Measurements from ENCODE around the gene PITRM1. TPM values are rescaled to one million over a fixed set of nuclear protein-coding genes. Genes with fewer than 3 reads are reported as not detected.

PITRM1 gene
- polyA plus RNA-seq, 2 of the 4 experiments (the other 2 are of a cell fraction), result 45.9 to 64.5 TPM

- TF ChIP-seq FOSB (CRISPR knock-in tag; IDR thresholded peaks at IDR 0.05), result no peak
These were observed 62.9 kb downstream of the PITRM1 start (continued) for GRCh38 chr10:3109633-3110032.

DNA sequence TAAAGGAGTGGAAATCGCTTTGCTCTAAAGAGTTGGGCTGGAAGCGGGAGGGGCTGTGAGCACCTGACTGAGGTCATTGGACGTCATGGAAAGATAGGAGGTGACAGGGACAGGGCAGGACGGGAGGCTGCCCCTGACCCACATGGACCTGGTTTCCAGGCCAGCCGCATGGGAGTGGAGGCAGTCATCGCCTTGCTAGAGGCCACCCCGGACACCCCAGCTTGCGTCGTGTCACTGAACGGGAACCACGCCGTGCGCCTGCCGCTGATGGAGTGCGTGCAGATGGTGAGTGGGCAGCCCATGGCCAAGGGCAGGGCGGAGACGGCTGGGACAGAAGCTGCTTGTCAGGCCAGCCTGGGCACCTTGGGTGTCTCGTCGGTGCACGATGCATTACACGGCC, 63.4 kb downstream of the PITRM1 start:
- no peak for TF ChIP-seq HOXB13 (CRISPR knock-in tag; IDR thresholded peaks at IDR 0.05; ENCODE audit: low read depth)
- TF ChIP-seq, protein P1, sequence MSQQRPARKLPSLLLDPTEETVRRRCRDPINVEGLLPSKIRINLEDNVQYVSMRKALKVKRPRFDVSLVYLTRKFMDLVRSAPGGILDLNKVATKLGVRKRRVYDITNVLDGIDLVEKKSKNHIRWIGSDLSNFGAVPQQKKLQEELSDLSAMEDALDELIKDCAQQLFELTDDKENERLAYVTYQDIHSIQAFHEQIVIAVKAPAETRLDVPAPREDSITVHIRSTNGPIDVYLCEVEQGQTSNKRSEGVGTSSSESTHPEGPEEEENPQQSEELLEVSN (IDR thresholded peaks at IDR 0.05; ENCODE audit: borderline replicate concordance, low read depth), result no peak
- TF ChIP-seq HDAC2 (IDR thresholded peaks at IDR 0.05), result no peak
- TF ChIP-seq ELK1 (IDR thresholded peaks at IDR 0.05; ENCODE audit: low read depth, low read length), result no peak
- no peak for TF ChIP-seq FOSL2 (IDR thresholded peaks at IDR 0.05)
- TF ChIP-seq FOSL2 (CRISPR knock-in tag; IDR thresholded peaks at IDR 0.05), result no peak
- TF ChIP-seq, protein P2, sequence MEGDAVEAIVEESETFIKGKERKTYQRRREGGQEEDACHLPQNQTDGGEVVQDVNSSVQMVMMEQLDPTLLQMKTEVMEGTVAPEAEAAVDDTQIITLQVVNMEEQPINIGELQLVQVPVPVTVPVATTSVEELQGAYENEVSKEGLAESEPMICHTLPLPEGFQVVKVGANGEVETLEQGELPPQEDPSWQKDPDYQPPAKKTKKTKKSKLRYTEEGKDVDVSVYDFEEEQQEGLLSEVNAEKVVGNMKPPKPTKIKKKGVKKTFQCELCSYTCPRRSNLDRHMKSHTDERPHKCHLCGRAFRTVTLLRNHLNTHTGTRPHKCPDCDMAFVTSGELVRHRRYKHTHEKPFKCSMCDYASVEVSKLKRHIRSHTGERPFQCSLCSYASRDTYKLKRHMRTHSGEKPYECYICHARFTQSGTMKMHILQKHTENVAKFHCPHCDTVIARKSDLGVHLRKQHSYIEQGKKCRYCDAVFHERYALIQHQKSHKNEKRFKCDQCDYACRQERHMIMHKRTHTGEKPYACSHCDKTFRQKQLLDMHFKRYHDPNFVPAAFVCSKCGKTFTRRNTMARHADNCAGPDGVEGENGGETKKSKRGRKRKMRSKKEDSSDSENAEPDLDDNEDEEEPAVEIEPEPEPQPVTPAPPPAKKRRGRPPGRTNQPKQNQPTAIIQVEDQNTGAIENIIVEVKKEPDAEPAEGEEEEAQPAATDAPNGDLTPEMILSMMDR (IDR thresholded peaks at IDR 0.05), result no peak
- TF ChIP-seq RFX5 (IDR thresholded peaks at IDR 0.05), result no peak
- TF ChIP-seq NR3C1 (IDR thresholded peaks at IDR 0.05), result no peak
- no peak for TF ChIP-seq ATOH8 (CRISPR knock-in tag; IDR thresholded peaks at IDR 0.05; ENCODE audit: low read depth)
- TF ChIP-seq FOXS1 (CRISPR knock-in tag; IDR thresholded peaks at IDR 0.05), result no peak
- TF ChIP-seq HOXA7 (CRISPR knock-in tag; IDR thresholded peaks at IDR 0.05), result no peak
- ATAC-seq (no peak), DNase-seq (ENCODE audit: low read depth in 1 of 2, low spot score in 1 of 2) (no peak), FAIRE-seq (no peak)
- Histone ChIP-seq H3K4me3 (no peak overlapping the region), H3K4me1 (peaks cover 77% of the 10 kb centered on the region), H3K4me2 (no peak overlapping the region), H3K9me3 (no peaks in the 10 kb centered on the region), H3K27ac (peak overlapping the region; percentile 86 to 92)
- WGBS (ENCODE audit: missing lambda C conversion rate), result 97% methylated on average over 21 of the region's 21 CpGs
- ChIA-PET POLR2A (no interaction called here), CTCF (no interaction called here)

DNA sequence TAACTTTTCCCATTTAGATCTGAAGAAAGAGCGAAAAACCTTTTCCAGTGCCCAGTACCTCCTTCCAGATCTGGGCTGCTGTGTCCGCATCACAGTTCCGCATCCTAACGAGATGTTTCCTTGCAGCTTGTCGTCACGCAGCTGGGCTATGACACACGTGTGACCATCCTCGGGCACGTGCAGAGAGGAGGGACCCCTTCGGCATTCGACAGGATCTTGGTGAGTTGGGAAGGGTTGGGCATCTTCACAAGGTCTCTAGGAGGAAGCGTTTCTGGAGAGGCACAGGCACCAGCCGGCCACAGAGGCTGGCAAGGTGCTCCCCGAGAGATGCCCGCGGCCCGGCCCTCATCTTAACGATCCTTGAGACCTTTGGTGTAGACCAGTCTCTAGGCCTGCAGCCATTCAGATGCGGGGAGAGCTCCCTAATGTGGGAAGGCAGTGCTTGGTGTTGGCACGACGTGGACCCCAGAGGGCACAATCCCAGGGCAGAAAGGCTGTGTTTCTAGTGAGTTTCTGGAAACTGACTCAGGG, 63.9 kb downstream of the PITRM1 start:
- Histone ChIP-seq H3K9me3 (no peaks in the 10 kb centered on the region), H3K27ac (peak overlapping the region; percentile 86 to 92), H3K4me3 (no peak overlapping the region; the same call in 2 of the 3 replicates), H3K4me2 (peak overlapping the region; percentile 79; the same call in 2 of the 3 replicates), H3K4me1 (peaks cover 83% of the 10 kb centered on the region)
- TF ChIP-seq CBX2 (IDR thresholded peaks at IDR 0.05; ENCODE audit: borderline replicate concordance, low read depth) (no peak), CHD4 (IDR thresholded peaks at IDR 0.05; ENCODE audit: borderline replicate concordance) (no peak), FOSL2 (IDR thresholded peaks at IDR 0.05) (no peak), FOSL2 (CRISPR knock-in tag; IDR thresholded peaks at IDR 0.05) (no peak), ZSCAN20 (CRISPR knock-in tag; IDR thresholded peaks at IDR 0.05) (no peak), FOSB (CRISPR knock-in tag; IDR thresholded peaks at IDR 0.05) (no peak), GATA3 (IDR thresholded peaks at IDR 0.05; ENCODE audit: borderline replicate concordance) (no peak), NR3C1 (IDR thresholded peaks at IDR 0.05) (no peak), BHLHE40 (IDR thresholded peaks at IDR 0.05; ENCODE audit: low read depth, low read length) (no peak), TP53 (CRISPR knock-in tag; IDR thresholded peaks at IDR 0.05) (no peak), HOXA7 (CRISPR knock-in tag; IDR thresholded peaks at IDR 0.05) (no peak), NFE2L2 (conservative IDR thresholded peaks at IDR 0.05; ENCODE audit: low read length) (no peak), NPAS2 (CRISPR knock-in tag; IDR thresholded peaks at IDR 0.05; ENCODE audit: borderline replicate concordance) (no peak)
- TF ChIP-seq, protein P3, sequence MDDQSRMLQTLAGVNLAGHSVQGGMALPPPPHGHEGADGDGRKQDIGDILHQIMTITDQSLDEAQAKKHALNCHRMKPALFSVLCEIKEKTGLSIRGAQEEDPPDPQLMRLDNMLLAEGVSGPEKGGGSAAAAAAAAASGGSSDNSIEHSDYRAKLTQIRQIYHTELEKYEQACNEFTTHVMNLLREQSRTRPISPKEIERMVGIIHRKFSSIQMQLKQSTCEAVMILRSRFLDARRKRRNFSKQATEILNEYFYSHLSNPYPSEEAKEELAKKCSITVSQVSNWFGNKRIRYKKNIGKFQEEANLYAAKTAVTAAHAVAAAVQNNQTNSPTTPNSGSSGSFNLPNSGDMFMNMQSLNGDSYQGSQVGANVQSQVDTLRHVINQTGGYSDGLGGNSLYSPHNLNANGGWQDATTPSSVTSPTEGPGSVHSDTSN (IDR thresholded peaks at IDR 0.05), result no peak
- TF ChIP-seq, protein P1 (IDR thresholded peaks at IDR 0.05; ENCODE audit: borderline replicate concordance, low read depth), result no peak
- FAIRE-seq (no peak), ATAC-seq (no peak), DNase-seq (ENCODE audit: low read depth in 1 of 2, low spot score in 1 of 2) (no peak)
- 93% methylated on average over 20 of the region's 21 CpGs for WGBS (ENCODE audit: missing lambda C conversion rate)
- POLR2A ChIA-PET, result interaction anchor here (2.2 to 2.9 kb wide), 2 partner anchors 13 to 17 kb away, joined by 24 to 33 read pairs; no protein-coding TSS in a partner anchor
- CTCF ChIA-PET, result interaction anchor here (0.7 to 2.2 kb wide), 6 partner anchors 8 to 65 kb away, joined by 3 to 13 read pairs (median 6); no protein-coding TSS in a partner anchor
